Activated CD4-positive, alpha-beta T cell treated with anti-CD3 and anti-CD28 coated beads, Interleukin-2, Interleukin-4, amounts not matched to agents 100 ng/mL and 50 ng/mL, durations not matched to agents 16 hours and 8 hours (primary cell): Measurements from ENCODE around the gene TFR2.
"Not testable (repeated sequence)": the region's sequence is repeated elsewhere in the genome, so short reads cannot be mapped to it uniquely, and the experiment has no call there.

Source experiments
- DNase-seq: peaks from one replicate; pipeline ENCODE4 v3.0.0-alpha.2; 2020; ENCODE audit warnings: low spot score

Gene TFR2

DNA sequence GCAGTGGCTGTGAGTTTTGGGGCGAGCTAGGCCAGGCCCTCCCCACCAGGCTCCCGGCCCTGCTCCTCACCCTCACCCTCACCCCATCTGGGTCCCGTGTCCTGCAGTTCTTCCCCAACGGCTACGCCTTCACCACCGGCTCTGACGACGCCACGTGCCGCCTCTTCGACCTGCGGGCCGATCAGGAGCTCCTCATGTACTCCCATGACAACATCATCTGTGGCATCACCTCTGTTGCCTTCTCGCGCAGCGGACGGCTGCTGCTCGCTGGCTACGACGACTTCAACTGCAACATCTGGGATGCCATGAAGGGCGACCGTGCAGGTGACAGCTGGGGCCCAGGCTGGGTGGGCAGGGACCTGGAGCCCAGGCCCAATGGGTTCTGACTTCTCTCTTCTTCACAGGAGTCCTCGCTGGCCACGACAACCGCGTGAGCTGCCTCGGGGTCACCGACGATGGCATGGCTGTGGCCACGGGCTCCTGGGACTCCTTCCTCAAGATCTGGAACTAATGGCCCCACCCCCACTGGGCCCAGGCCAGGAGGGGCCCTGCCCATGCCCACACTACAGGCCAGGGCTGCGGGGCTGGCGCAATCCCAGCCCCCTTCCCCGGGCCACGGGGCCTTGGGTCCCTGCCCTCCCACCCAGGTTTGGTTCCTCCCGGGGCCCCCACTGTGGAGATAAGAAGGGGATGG, 37.1 kb upstream of the TFR2 start:
- no peak for DNase-seq

DNA sequence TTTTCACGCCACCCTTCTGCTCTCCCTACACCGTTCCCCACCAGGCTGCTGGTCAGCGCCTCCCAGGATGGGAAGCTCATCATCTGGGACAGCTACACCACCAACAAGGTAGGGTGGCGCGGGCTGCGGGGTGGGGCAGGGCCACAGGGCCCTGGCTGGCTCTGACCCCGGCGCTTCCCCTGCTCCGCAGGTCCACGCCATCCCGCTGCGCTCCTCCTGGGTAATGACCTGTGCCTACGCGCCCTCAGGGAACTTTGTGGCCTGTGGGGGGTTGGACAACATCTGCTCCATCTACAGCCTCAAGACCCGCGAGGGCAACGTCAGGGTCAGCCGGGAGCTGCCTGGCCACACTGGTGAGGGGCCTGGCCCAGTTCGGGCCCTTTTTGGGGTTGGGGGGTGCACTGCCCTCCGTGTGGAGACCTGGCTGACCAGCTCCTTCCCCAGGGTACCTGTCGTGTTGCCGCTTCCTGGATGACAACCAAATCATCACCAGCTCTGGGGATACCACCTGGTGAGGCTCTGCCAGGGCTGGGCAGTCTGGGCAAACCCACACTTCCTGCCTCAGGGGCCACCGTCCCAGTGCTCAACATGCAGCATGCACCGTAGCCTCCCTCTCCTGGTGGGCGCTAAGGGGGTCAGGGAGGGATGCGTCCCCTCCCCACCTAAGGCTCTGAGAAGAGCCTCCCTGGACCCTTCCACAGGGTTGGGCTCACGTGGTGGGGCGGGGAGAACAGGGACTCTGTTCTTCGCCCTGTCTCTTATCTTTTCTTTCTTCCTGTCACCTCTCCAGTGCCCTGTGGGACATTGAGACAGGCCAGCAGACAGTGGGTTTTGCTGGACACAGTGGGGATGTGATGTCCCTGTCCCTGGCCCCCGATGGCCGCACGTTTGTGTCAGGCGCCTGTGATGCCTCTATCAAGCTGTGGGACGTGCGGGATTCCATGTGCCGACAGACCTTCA, 36.2 kb upstream of the TFR2 start:
- no peak for DNase-seq

DNA sequence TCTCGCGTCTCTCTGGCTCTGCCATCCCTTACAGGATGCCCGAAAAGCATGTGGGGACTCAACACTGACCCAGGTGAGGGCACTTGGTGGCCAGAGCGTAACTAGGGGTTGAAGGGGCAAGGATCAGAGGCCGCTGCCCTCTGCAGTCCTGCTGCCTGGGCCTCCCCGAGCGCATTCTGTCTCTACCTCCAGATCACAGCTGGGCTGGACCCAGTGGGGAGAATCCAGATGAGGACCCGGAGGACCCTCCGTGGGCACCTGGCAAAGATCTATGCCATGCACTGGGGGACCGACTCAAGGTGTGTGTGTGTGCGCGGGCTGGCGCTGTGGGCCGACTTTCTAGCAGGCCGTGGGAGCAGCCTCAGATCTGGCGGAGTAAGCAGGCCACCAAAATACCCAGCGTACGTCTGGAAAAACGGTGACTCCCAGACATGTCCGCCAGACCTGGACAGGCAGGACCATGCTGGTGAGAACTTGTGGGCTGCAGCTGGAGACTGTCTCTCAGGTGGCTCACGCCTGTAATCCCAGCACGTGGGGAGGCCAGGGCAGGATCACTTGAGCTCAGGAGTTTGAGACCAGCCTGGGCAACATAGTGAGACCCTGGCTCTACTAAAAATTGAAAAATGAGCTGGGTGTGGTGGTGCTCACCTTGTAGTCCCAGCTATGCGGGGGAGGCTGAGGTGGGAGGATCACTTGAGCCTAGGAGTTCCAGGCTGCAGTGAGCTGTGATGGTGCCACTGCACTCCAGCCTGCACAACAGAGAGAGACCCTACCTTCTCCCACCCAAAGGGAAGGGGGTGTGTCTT, 35.4 kb upstream of the TFR2 start:
- no peak for DNase-seq

GRCh38 chr7:100675581-100676350, 34.4 kb upstream of the TFR2 start:
- peak; percentile 88 for DNase-seq

DNA sequence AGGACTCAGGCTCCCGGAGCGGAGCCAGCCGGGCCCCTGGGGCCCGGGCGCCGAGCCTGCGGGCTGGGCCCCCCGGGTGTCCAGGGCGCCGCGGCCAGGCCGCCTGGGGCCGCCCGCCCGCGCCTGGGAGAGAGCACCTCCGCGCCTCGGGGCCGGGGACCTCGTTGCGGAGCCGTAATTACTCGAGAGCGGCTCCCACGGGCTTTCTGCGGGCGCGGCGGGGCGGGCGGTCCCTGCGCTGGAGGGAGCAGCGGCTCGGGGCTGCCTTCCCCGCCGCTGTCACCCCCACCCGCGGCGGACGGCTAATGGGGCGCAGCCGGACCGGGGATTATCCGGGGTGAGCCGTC, 33.7 kb upstream of the TFR2 start:
- no peak for DNase-seq

DNA sequence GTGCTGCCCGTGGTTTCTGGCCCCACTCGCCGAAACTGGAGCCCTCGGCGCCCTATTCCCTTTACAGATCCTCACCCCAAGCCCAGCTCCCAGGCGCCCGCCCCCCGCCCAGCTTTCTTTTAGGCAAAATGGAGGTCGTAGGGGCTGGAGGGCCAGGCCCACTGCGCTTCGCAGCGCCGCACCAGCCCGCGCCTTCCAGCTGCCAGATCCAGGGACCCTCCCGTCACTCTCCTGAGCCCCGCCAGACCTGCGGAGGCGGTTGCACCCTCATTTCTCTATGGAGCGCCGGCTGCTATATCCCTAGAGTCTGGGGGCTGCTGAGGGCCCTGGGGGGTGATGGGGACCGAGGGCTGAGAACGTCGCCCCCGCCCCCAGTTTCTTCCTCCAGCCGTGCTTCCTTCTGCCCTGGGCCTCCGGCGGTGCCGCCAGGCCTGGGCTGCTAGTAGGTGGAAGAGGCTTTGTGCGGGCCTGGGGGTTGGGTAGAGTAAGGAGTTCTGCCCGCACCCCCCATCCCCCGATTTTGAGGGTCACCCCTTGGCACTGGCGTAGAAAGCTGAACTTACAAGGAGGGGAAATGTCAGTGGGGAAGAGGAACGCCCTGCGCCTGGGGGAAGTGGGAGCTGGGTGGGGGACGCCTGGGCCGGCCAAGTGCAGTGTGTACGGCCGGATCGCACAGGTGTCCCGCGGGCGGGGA, 33.2 kb upstream of the TFR2 start:
- DNase-seq = no peak

DNA sequence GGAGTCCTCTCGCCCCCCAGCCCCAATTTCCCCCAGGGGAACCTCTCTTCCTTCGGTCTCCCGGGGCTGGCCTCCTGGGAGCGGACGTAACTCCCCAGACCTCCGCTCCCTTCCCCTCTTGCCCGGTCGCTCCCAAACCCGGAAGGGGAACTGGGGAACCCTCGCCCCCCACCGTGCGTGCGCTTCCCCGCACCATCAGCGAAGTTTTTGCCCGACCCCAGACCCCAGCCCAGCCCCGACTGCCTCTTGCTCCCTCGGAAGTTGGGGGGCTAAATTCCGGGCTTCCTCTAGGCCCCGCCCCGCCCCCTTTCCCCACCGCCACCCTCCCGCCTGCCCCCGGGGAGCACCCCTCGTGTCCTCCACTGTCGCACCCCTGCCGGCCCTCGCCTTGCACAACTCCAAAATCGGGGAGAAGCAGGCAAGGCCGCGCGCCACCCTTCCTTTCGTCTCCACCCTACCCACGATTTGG, 32.6 kb upstream of the TFR2 start:
- DNase-seq = no peak

GRCh38 chr7:100673302-100673941, 32.1 kb upstream of the TFR2 start, which contains the start of gene GNB2:
Gene GNB2, plus strand, starts transcription at chr7:100673740. Its CDS starts 2,526 bp downstream, at chr7:100676266.
- DNase-seq = peak; percentile 99

GRCh38 chr7:100671353-100672327, 30.3 kb upstream of the TFR2 start:
- DNase-seq = no peak

- DNase-seq = no peak
Observed at GRCh38 chr7:100670074-100670473, 28.7 kb upstream of the TFR2 start.

DNA sequence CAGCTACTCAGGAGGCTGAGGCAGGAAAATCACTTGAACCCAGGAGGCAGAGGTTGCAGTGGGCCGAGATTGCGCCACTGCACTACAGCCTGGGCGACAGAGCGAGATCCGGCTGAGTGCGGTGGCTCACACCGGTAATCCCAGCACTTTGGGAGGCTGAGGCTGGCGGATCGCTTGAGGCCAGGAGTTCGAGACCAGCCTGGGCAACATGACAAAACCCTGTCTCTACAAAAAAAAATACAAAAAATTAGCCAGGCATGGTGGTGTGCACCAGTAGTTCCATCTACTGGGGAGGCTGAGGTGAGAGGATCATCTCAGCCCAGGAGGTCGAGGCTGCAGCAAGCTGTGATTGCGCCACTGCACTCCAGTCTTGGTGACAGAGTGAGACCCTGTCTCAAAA, 27.8 kb upstream of the TFR2 start:
- not testable (repeated sequence) for DNase-seq

GRCh38 chr7:100668069-100668449, 26.7 kb upstream of the TFR2 start:
- no peak for DNase-seq

DNA sequence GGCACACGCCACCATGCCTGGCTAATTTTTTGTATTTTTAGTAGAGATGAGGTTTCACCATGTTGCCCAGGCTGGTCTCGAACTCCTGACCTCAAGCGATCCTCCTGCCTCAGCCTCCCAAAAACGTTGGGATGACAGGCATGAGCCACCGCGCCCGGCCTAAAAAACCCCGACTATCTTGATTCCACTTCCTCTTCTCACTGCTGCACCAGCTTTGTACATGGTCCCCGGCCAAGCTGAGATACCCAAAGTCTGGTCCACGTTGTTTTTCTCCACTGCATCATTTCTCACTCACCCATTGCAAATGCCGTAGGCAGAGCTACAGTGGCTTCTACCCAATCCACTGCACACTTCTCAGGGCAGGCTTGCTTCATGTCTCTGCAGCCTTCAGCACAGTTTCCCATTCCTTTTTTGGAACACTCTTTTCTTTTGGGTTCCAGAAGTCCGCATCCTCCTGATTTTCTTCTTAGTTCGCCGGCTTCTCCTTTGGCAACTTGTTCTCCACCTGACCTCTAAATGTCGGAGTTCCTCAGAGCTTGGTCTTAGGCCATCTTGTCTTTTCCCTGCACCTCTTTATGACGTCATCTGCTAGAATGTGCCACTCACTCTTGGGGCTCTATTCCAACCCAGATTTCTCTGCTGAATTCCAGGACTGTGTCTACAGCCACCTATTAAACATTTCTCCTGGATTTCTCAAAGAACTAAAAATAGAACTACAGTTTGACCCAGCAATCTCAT, 26.1 kb upstream of the TFR2 start:
- DNase-seq = no peak

DNA sequence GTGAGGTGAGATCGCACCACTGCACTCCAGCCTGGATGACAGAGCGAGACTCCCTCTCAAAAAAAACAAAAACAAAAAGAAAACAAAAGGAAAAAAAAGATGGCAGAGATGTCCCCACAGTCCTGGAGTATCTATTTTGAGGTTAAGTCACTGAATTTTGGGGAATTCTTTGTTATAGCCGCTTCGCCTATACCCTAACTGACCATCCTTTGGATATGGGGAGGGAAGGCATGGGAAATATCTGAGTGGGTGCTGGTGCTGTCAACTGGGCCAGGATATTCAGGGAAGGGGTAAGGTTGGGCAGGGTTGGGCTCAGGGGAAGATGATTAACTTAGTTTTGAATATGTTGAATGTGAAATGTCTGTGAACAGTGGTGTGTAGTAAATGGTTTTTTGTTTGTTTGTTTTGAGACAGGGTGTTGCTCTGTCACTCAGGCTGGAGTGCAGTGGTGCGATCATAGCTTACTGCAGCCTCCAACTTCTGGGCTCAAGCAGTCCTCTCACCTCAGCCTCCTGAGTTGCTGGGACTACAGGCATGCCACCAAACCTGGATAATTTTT, 23.9 kb upstream of the TFR2 start:
- no peak for DNase-seq

DNA sequence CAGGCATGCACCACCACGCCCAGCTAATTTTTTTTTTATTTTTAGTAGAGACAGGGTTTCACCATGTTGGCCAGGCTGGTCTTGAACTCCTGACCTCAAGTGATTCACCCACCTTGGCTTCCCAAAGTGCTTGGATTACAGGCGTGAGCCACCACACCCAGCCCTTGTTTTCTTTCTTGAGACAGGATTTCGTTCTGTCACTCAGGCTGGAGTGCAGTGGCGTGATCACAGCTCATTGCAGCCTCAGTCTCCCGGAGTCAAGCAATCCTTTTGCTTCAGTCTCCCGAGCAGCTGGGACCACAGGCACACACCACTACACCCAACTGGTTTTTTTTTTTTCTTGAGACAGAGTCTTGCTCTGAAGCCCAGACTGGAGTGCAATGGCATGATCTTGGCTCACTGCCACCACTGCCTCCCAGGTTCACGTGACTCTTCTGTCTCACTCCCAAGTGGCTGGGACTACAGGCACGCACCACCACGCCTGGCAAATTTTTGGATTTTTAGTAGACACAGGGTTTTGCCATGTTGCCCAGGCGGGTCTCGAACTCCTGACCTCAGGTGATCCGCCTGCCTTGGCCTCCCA, 20.9 kb upstream of the TFR2 start:
- not testable (repeated sequence) for DNase-seq

- DNase-seq = peak; percentile 35
Observed at GRCh38 chr7:100655908-100656674, 14.7 kb upstream of the TFR2 start, which contains the start of gene ACTL6B. Gene ACTL6B, minus strand, starts transcription at chr7:100656448. Its CDS starts 94 bp downstream, at chr7:100656354.
